ENCODE results near the gene RNF111. TPM values are rescaled to one million over a fixed set of nuclear protein-coding genes. Genes with fewer than 3 reads are reported as not detected.

The RNF111 gene
- 9.2 and 26.2 TPM in 2 replicates for total RNA-seq

GRCh38 chr15:58987491-58988005 lies at the start of gene RNF111:
Gene RNF111, plus strand, starts transcription at chr15:58987663. Its CDS starts 43,160 bp downstream, at chr15:59030823.

DNA sequence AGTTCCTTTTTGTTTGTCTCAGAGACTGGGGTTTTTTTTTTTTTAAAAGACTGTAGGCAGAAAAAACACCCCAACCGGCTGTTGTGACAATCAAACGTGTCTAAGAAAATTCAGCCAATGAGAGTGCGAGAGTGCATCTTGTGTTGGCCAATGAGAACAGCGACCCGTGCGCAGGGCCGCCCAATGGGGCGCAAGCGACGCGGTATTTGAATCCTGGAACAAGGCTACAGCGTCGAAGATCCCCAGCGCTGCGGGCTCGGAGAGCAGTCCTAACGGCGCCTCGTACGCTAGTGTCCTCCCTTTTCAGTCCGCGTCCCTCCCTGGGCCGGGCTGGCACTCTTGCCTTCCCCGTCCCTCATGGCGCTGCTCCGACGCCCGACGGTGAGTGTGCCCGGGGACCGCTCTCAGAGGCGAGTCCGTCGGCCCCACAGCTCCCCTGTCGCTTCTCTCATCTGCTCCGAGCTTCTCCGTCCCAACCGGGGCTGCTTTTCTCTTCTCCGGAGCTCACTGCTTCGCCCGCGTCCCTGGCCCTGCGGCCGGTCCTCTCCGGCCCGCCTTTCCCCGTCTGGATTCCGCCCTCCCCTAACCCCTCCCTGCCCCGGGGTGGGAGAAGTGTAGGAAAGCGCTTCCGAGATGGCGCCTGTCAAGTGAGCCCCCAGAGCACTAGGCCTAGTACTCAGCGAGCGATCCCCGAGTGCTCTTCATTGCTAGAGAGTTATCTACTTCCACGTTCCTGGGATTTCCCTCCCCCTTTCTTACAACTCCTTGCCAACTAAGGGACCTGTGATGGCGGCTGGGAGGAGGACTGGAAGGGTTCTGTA lies 117.7 kb downstream of the RNF111 start, which contains the start of gene CCNB2:
Gene CCNB2, plus strand, starts transcription at position 235 of the 821 bp plus-strand sequence. Its CDS starts 123 bp downstream, at position 358.

Other genes with a start within 250 kb of the RNF111 start
- gene ADAM10, start 238.0 kb upstream of the RNF111 start, total RNA-seq: 89.6 and 103 TPM in 2 replicates
- 9.2 and 9.8 TPM in 2 replicates for gene MINDY2, start 216.4 kb upstream of the RNF111 start, total RNA-seq
- 25.2 and 46.1 TPM in 2 replicates for gene SLTM, start 54.0 kb upstream of the RNF111 start, total RNA-seq
- gene CCNB2, start 117.5 kb downstream of the RNF111 start, total RNA-seq: 36.6 and 54.8 TPM in 2 replicates
- not detected in 2 replicates for gene LDHAL6B, start 219.2 kb downstream of the RNF111 start, total RNA-seq

All from epithelial cell of alveolus of lung (primary cell).